Middle frontal gyrus (tissue), 1 donor: ENCODE results near the gene PEDS1.
"Not testable (repeated sequence)": the region's sequence is repeated elsewhere in the genome, so short reads cannot be mapped to it uniquely, and the experiment has no call there.

Experiments used
- DNase-seq: peaks from one replicate; pipeline ENCODE4 v3.0.0-alpha.2; 2015; ENCODE audit warnings: low spot score; ENCODE audit errors: extremely low spot score

PEDS1 gene

DNA sequence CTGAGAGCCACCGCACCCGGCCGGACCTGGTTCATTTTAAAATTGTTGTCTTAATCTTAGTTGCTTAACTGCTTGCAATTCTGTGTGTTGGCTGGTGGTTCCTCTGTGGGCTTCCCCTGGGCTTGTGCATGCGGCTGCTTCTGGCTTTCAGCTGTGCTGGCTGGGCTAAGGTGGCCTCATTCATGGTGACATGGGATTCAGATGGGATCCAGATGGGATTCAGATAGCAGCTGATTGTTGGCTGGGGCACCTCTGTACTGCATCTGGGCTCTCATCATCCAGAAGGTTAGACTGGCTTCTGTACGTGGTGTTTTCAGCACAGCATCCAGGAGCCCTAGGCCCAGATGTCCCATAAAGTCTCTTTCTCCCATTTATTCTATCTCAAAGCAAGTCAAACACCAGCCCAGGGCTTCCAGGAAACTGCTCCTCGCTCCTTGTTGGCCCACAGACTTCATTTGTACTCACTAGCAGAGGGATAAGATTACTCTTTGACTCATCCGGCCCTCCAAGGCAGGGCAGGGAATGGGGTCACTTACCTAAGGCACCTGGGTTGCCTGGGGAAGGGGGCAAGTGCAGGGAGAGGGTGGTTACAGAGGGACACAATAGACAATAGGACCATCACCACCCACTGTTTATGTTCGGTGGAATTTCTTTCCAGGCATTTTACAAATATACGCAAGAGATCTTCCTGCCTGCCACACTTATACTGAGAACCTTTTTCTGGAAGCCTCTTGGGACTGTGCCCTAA lies 10.2 kb upstream of the PEDS1 start:
- no peak for DNase-seq

DNA sequence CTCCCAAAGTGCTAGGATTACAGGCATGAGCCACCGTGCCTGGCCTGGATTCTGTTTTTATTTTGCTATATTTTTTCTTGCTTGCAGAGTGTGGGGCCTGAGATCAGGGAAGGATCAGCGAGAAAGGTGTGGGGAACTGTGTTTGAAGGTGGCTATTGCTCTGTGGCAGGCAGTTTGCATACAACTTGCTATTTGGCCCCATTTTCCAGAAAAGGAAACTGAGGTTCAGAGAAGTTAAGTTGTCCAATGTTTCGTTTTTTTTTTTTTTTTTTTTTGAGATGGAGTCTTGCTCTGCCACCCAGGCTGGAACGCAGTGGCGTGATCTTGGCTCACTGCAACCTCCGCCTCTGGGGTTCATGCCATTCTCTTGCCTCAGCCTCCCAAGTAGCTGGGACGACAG lies 8.0 kb upstream of the PEDS1 start:
- not testable (repeated sequence) for DNase-seq

DNA sequence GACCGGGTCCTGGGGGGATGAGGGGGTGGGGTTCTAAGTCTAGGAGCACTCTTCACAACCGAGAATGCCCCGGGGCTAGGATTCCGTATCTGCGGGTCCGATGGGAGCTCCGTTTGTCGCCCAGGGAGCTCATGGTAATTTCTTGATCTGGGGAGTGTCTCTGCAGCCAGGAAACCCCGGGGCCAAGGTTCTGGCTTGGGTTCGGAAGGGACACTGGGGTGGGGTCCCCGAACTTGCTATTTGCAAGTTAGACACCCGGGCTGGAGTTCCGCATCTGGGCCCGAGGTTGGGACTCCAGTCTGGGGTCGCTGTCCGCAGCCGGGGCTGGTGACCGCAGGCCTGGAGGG lies 397 bp downstream of the PEDS1 start:
- DNase-seq = no peak

DNA sequence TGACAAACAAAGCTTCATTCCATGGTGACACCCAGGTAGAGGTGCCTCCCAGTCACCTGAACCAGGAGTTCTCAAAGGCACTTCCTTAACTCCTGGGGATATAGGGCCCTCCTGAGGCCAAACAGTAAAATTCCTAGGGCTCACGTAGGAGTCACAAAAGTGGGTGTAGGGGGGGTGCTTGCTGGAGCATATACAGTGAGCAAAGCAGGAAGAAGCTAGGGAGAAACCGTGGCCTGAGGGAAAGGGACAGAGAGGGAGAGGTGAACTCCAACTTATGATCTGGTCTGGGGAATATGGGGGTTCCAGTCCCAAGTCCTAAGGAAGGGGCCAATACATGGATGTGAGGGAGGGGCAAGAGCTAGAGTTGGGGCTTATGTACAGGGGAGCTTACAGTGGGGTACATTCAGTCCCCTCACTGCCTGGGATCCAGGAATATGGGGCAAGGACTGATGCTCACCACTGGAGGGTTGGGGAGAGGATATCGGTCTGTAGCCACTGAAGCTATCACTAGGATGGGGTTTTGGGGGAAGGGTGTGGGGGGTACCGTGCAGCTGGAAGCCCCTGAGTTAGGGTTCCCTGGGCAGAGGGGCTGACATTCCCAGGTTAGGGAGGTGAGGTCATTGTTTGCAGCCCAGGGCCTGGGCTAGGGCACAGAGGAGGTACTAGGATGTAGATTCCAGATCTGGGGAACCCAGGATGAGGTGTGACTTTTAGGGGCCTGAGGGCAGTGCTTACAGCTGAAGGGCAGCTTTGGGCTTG lies 950 bp downstream of the PEDS1 start:
- no peak for DNase-seq

DNA sequence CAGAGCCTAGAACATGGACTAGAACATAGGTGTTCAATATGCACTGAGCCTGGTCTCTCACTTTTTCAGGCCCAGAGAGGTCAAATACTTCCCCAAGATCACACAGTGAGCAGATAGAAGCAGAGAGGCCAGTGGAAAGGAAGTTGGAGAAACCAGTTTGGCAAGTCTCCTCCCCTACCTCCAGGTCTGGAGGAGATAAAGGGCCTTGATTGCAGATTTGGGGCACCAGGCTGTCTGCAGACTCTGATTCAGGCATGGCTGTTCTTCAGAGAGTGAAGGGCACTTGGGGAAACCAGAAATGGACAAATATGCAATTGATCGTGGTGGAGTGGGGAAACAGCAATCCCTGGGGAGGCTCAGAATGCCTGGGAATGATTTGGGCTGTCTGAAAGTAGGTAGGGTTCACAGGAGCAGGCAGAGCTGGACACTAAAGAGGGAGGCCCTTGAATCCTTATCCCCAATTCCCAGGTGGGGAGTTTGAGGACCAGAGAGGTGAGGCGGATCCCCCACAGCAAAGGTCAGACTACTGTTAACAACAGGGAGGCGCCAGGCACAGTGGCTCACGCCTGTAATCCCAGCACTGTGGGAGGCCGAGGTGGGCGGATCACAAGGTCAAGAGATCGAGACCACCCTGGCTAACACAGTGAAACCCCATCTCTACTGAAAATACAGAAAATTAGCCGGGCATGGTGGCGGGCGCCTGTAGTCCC lies 2.3 kb downstream of the PEDS1 start:
- DNase-seq = no peak

DNA sequence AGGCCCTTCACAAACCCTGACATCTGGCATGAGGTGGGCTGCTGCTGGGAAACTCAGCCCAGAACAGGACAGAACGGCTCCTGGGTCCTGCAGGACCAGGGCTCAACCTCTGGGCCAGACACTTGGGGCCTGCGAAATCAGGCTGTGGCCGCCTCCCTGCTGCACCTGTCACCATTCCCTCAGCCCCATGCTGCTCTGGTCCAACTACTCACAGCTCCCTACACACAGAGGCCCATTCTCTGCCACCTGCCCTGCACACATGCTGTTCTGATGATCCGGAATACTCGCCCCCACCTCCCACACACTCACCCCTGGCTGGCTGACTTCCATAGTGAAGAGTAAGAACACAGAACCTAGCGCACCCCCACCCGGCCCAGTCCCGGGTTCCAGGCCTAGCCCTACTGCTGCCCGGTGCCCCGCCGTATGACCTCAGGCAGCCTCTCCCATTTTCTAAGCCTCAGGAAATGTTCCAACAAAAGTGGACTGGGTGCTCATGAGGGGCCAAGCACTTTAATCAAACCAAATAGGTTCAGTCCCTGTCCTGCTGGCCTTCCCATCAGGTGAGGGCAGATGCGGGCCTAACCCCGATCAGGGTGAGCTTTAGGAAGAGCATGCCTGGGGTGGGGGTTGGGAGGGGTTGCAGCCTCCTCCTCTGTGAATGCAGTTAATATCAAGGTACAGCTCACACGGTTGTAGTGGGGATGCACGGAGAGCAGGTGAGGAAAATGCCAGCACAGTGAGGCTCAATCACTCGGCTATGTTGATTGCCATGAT lies 3.9 kb downstream of the PEDS1 start:
- DNase-seq = no peak

DNA sequence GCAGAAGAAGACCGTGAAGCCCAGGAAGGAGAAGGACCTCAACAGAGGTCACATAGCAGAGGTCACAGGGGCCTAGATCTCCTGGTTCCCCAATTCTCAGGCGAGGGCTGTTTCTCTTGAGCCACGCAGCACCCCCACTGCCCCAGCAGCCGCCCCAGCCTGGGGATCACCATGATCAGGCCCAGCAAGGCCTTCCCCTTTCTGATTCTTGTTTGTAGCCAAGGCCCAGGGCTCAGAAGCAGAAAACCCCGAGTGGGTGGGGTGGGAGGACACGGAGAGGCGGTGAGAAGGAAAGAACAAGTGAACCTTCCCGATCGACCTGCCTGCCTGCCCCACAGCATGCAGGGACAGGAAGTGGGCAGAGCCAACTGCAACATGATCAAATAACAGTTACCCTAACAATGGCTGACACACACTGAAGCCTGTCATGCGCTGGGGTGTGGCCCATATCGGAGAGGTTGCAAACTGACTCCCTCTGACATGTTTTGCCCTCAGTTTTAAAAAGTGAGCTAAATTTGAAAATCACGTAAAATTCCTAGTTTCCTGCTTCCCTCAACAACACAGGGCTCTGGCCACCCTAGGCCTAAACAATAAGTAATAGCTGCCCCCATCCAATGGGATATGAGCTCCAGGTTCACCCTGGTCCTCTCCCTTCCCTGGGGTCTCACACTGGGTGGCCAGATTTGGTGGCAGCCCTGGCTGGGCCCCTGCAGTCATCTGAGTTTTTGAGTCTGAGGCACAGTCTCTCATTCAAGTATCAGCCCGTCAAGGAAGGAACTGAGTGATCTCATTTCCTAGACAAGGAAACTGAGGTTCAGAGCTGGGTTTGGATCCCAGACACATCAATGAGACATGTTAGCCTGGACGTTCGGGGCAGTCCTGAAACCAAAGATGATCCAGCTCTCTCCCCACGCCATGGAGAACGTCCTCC lies 6.5 kb downstream of the PEDS1 start:
- no peak for DNase-seq

DNA sequence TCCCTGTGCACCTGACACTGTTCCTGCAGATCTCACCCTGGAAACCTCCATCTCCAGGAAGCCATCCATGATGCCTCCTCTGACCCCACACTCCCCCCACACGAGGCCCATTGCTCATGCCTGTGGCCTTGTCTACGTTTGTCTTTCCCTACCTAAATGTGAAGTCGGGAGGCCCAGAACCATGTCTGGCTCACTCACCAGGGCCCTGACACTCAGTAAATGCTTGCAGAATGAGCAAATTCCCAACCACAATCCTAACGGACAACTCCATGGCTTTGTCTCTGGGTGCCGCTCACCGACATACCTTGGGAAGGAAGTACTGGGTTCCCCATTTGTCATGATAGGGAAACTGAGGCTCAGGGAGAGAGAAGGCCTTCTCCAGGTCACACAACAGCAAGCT lies 7.3 kb downstream of the PEDS1 start:
- DNase-seq = no peak

DNA sequence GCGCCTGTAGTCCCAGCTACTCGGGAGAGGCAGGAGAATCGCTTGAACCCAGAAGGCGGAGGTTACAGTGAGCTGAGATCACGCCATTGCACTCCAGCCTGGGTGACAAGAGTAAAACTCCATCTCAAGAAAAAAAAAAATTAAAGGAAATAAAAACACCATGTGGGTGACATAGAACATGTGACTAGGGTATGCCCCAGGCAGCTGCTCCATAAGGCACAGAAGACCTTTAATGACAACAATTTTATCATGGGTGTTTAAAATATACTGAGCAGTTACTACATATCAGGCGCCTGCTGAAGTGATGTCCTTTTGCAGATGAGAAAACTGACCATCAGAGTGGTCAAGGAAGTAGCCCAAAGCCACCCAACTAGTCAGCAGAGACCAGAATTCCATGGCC lies 8.0 kb downstream of the PEDS1 start:
- no peak for DNase-seq

DNA sequence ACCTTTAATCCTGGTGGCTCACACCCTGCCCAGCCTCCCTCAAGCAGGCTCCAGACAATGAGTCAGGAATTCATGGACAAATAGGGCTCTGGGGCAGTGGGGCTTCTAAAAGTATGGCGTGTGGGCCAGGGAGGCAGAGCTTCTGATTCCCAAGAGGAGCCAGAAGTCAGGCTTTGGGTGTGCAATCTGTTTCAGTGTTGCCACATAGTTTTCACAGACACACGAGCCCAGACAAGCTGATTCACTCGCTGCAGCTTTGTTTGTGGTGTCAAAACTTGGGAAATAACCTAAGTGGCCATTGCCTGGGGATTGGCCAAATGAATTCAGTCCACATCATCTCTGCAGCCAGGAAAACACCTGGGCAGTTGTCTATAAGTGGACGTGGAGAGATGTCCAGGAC lies 9.2 kb downstream of the PEDS1 start:
- no peak for DNase-seq

DNA sequence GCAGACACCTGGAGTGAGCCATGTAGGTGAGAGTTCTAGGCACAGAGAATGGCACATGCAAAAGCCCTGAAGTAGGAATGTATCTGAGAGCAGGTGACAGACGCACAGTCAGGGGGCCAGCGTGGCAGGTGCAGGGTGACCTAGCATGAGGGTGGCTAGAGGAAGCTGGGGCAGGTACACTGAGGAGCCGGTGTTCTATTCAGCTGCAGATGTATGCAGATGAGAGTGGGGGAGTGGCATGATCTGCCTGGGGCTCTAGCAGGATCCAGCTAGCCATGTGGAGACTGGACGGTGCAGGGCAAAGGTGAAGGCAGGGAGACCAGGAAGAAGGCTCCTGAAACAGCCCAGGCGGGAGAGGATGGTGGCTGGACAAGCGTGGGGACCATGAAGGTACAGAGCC lies 10.7 kb downstream of the PEDS1 start:
- DNase-seq = no peak

DNA sequence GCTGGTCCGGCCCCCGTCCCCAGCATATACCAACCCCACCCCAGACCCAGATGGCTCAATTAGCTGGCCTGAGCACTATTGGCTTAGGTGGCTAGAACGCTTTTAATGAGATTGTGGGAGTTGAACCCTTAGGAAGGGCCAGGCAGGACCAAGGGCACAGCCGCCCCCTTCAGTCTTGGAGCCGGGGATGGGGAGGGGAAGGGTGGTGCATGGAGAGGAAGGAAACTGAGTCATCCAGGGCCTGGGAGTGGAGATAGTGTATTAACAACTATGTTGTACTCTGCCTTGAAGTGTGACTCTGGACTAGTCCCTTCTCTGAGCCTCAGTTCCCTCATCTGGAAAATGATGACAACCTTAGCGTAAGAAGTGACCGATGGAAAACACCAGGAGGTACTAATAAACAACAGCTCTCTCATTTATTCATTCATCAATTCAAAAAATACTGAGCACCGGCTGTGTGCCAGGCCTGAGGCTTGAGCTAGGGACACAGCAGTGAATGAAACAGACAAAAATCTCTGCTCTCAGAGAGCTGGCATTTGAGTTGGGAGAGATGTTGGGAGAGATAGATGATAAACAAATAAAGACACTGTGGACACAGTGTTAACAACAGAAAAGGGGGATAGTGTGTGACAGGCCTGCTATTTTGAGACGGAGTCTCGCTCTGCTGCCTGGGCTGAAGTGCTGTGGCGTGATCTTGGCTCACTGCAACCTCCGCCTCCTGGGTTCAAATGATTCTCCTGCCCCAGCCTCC lies 11.5 kb downstream of the PEDS1 start:
- DNase-seq = no peak

DNA sequence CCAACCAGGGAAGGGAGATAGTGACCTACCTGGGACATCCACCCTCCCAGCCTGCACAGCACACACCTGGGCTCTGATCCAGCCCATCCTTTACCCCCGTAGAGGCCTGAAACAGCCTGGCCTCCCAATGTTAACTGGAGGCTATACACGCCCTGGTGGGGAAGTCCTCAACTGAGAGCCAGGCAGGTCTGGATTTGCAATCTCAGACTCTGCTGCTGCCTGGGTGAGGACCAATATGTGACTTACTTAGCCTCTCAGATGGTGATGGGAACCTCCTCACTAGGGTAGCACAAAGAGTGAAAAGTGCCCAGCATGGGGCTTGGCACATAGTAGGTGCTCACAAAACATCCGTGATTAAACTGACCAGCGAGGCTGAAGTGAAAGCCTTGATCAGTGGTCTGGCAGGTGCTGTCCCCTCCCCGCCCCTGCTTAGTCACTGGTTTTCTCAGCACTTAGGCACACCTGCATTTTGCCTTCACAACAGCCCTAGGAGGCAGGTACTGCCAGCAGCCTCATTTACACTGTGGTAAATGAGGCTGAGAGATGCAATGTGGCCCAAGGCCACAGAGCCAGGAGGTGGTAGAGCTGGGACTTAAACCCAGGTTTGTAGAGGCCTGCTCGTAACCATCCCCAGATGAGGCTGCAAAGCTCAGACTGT lies 12.4 kb downstream of the PEDS1 start:
- no peak for DNase-seq

DNA sequence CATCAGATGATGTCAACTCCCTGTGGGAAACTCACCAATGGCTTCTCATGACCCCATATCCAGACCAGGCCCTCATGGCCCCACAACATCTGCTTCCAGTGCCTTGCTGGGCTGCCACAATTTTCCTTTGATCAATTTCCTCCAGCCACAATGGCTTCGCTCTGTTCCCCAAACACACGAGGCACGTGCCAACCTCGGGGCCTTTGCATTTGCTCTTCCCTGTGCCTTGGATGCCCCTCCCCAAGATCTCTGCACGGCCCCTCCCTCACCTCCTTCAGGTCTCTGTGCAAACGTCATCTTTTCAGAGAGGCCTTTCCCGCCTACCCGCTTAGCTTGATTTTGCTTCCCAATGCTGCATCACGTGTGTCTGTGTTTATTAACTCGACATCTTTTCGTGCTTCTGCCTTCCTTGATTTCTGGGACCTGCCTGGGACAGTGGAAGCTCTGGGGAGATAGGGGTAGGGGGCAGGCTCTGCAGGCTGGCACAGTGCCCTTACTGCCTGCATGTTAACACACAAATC lies 13.1 kb downstream of the PEDS1 start:
- DNase-seq = no peak

DNA sequence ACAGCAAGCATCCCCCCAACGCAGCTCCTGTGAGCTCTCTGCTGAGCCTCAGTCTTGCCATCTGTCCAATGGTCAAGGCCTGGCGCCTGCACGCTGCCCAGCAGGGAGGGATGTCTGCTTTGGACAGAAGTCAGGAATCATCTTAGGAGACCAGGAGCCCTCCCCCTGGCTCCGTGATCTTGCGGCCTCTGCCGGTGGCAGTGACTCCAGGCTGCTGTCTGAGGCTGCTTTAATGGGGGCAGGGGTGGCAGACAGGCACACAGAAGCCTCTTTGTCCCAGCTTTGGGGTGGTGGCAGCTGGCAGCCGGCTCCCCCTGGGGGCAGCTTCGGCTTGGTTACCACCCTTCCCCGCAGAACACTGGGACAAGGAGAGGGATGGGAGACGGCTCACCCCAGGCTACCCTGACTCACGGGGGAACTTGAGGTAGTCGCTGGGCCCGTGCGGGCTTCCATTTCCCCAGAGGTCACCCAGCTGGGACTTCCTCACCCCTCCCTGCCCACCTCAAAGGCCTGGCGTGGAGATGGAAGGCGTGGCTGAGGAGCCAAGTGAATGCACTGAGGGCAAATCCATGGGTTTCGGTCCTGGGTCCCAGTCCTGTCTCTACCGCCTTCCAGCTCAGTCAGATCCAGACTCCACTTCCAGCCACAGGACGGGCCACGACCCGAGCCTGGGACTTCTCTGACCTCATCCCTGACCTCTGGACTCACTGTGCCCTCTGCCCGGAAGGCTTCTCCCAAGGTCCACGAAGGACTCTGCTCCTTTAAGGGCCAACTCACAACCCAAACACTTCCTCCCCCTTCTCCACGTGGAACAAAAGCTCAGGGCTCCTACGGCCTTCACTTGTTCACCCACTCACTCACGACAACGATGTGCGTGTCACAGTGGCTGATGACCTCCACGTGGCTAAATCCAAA lies 14.8 kb downstream of the PEDS1 start:
- DNase-seq = no peak

DNA sequence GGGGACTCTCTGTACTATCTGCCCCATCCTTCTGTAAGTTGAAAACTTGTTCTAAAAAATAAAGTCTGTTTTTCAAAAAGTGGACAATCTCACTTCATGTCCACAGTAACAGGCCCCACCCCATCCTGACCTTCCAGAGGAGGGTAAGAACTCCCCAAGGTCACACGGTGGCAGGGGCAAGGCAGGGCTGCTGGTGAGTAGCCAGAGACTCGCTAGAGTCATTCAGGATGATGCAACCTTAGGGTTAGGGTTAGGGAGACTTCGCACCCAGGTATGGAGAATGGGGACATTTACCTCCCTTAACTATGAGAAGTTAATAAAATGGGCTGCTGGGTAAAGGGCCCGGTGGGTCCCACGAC lies 15.4 kb downstream of the PEDS1 start:
- no peak for DNase-seq

DNA sequence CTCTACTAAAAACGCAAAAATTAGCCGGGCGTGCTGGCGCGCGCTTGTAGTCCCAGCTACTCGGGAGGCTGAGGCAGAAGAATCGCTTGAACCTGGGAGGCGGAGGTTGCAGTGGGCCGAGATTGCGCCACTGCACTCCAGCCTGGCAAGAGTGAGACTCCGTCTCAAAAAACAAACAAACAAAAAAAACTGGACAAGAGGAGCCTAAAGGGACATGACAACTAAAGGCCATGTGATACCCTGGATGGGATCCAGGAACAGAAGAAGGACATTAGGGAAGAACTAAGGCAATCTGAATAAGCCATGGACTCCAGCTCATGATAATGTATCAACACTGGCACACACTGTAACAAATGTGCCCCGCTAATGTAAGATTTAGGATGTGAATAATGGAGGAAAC lies 15.8 kb downstream of the PEDS1 start:
- DNase-seq = not testable (repeated sequence)
